Erythroblast (primary cell): ENCODE measurements around the gene SLC66A2.

Experiments
- GATA1 ChIP-seq: IDR thresholded peaks from 2 replicates; pipeline ENCODE4 v1.6.1; 2011; ENCODE audit warnings: low read depth, mild to moderate bottlenecking, control low read depth, low read length, moderate library complexity
- POLR2A ChIP-seq: IDR thresholded peaks from 2 replicates; pipeline ENCODE4 v1.6.1; 2011; ENCODE audit warnings: mild to moderate bottlenecking, low read length

DNA sequence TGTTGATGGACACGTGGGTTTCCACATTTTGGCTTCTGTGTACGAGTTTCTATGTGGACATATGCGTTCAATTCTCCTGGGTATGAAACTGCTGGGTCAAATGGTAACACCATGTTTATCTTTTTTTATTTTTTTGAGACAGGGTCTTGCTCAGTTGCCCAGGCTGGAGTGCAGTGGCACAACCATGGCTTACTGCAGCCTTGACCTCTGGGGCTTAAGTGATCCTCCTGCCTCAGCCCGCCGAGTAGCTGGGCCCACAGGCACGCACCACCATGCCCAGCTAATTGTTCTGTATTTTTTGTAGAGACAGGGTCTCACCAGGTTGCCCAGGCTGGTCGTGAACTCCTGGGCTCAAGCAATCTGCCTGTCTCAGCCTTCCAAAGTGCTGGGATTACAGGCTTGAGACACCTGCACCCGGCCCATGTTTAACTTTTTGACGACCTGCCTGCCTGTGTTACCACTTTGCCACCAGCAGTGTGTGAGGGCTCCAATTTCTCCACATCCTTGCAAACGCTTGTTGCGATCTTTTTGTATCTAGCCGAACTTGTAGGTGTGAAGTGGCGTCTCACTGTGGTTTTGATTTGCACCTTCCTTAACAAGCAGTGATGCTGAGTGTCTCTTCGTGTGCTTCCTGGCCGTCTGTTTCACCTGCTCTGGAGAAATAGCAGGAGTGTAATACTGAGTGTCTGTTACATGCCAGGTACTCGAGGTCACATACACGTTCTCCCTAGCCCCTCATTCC is 19.9 kb upstream of the SLC66A2 start:
- no peak for TF ChIP-seq POLR2A
- TF ChIP-seq GATA1, result no peak
